Testis (tissue), 3 donors: ENCODE measurements around the gene PCDHA13. TPM values are rescaled to one million over a fixed set of nuclear protein-coding genes. Genes with fewer than 3 reads are reported as not detected.

Experiments used
- DNase-seq: peaks from one replicate; pipeline ENCODE4 v3.0.0-alpha.2; 2019
- H3K27ac ChIP-seq, 2 donors: fragments of 200-600 bp; sonication (generic); one replicate each; pipeline ENCODE4 v1.5.1; 2019
- H3K27me3 ChIP-seq: fragments of 200-600 bp; sonication (generic); one replicate; pipeline ENCODE4 v1.5.1; 2019
- H3K36me3 ChIP-seq: fragments of 200-600 bp; sonication (generic); one replicate; pipeline ENCODE4 v1.5.1; 2017; ENCODE audit warnings: low read depth; ENCODE audit errors: missing control alignments
- H3K4me1 ChIP-seq: fragments of 200-600 bp; sonication (generic); one replicate; pipeline ENCODE4 v1.5.1; 2019
- H3K4me3 ChIP-seq, 2 donors: fragments of 200-600 bp; sonication (generic); one replicate each; pipeline ENCODE4 v1.5.1; 2017 to 2019
- H3K9me3 ChIP-seq: fragments of 200-600 bp; sonication (generic); one replicate; pipeline ENCODE4 v1.5.1; 2017
- POLR2A ChIP-seq: fragments of 450-650 bp; IDR thresholded peaks from one replicate; pipeline ENCODE4 v1.6.1; 2017; ENCODE audit warnings: antibody characterized with exemption, mild to moderate bottlenecking, moderate library complexity
- WGBS, 2 donors: methylation state at CpG; one replicate each; pipeline ENCODE4 v1.1.5; 2018; 5-methylcytosine and 5-hydroxymethylcytosine counted together
- intact Hi-C: fragments of 100-400 bp; cut with DNase I; formaldehyde crosslinking; loops from one replicate; pipeline ENCODE4 v1.15.1; 2023; ENCODE audit warnings: low total_unique reads
- polyA plus RNA-seq: library from polyadenylated mRNA; stranded (reverse); fragments of 350-450 nt; fragmentation: Illumina TruSeq; extraction: RNeasy Lipid Tissue Mini Kit (QIAGEN cat#74804); gene quantifications from one replicate; pipeline ENCODE4 v1.2.3, GENCODE V29; 2014; ENCODE audit warnings: low read depth, low replicate concordance; ENCODE audit not compliant: insufficient read depth
- total RNA-seq, 2 donors: library from RNA; depleted of rRNA; stranded (reverse); fragments of >200 nt; gene quantifications; one replicate each; pipeline ENCODE4 v1.2.3, GENCODE V29; 2016
- TF ChIP-seq, protein P1 (sequence below), 3 experiments: fragments of 450-650 bp in 2 of 3; fragments of 200-600 bp in 1 of 3; sonication (generic) in 1 of 3; IDR thresholded peaks; one replicate each; pipeline ENCODE4 v1.5.1; 2016 to 2019; ENCODE audit warnings: antibody characterized with exemption in 3 of 3, mild to moderate bottlenecking in 2 of 3, moderate library complexity in 1 of 3

PCDHA13 gene
- total and polyA plus RNA-seq, 3 donors from 2014 or later: 1.8 to 4.7 (median 4.4) TPM

DNA sequence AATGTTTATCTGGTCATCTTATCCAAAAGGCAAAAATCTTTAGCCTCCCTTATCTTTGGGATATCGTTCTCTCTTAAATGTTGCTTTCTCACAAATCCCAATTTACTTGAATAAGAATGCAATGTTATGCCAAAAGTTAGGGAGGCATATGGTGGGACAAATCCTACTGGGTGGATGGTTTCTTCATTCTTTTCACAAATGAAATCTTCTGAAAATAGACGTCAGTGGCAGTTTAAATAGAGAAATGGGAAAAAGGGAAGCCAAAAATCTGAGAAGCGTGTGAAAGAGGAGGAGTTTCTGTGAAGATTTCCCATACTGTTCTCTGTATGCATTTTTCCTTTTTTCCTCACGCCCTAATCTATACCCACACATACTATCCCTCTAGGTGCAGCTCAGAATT is 41.7 kb downstream of the PCDHA13 start:
- intact Hi-C loops: no loop called here
- 66 to 70% methylated on average over 4 of the region's 4 CpGs for WGBS, 2 donors
- H3K9me3 ChIP-seq: no peaks in the 10 kb centered on the region
- no peak for DNase-seq
- H3K4me1 ChIP-seq: no peaks in the 10 kb centered on the region
- H3K4me3 ChIP-seq: no peak overlapping the region
- H3K36me3 ChIP-seq: no peaks in the 10 kb centered on the region
- TF ChIP-seq POLR2A: no peak
- TF ChIP-seq, protein P1, sequence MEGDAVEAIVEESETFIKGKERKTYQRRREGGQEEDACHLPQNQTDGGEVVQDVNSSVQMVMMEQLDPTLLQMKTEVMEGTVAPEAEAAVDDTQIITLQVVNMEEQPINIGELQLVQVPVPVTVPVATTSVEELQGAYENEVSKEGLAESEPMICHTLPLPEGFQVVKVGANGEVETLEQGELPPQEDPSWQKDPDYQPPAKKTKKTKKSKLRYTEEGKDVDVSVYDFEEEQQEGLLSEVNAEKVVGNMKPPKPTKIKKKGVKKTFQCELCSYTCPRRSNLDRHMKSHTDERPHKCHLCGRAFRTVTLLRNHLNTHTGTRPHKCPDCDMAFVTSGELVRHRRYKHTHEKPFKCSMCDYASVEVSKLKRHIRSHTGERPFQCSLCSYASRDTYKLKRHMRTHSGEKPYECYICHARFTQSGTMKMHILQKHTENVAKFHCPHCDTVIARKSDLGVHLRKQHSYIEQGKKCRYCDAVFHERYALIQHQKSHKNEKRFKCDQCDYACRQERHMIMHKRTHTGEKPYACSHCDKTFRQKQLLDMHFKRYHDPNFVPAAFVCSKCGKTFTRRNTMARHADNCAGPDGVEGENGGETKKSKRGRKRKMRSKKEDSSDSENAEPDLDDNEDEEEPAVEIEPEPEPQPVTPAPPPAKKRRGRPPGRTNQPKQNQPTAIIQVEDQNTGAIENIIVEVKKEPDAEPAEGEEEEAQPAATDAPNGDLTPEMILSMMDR (IDR thresholded peaks at IDR 0.05): no peak
- no peaks in the 10 kb centered on the region for H3K27me3 ChIP-seq
- H3K27ac ChIP-seq: no peak overlapping the region

DNA sequence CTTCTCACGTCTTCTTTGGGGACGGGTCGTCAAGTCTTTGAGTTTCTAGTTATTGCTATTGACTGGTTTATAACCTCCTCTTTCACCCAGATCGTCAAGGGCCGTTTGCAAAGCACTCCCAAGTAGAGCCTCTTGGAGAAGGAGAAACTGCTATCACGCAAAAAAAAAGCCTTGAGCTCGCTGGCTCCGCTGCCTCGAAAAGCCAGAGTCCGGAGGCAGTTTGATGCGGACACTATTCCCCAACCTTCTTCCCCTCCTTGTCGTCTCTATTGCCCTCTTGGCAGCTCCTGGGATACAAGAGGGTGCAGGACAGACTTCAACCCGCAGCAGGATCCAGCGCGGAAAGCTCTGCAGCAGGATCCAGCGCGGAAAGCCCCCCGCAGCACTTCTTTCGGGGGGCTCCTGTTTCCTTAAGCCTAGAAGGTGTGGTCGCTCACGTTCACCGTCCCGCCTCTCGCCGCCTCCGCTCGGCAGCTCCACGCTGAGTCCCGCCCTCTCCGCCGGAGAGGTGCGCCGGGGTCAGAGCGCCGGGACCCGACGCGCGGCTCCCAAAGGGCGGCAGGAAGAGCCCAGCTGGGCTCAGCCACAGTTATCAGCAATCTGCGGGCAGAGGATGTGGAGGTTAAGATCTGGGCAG is 44.0 kb downstream of the PCDHA13 start, which contains the start of gene PCDHAC1:
Gene PCDHAC1 (plus strand): TSS at position 494 of the 637 bp plus-strand sequence. CDS start 594 bp downstream, outside the sequence.
- Histone ChIP-seq H3K36me3 (no peaks in the 10 kb centered on the region), H3K27ac (peak within 1 kb of the TSS; percentile 12 to 46), H3K4me3 (peak within 1 kb of the TSS; percentile 48 to 68), H3K27me3 (no peaks in the 10 kb centered on the region), H3K9me3 (no peaks in the 10 kb centered on the region), H3K4me1 (no peaks in the 10 kb centered on the region)
- TF ChIP-seq, protein P1 (IDR thresholded peaks at IDR 0.05): no peak
- TF ChIP-seq POLR2A: no peak
- WGBS, 2 donors: 2 to 5% methylated on average over 12 to 40 of the region's 41 CpGs
- peak; percentile 39 for DNase-seq
- intact Hi-C loops: no loop called here

DNA sequence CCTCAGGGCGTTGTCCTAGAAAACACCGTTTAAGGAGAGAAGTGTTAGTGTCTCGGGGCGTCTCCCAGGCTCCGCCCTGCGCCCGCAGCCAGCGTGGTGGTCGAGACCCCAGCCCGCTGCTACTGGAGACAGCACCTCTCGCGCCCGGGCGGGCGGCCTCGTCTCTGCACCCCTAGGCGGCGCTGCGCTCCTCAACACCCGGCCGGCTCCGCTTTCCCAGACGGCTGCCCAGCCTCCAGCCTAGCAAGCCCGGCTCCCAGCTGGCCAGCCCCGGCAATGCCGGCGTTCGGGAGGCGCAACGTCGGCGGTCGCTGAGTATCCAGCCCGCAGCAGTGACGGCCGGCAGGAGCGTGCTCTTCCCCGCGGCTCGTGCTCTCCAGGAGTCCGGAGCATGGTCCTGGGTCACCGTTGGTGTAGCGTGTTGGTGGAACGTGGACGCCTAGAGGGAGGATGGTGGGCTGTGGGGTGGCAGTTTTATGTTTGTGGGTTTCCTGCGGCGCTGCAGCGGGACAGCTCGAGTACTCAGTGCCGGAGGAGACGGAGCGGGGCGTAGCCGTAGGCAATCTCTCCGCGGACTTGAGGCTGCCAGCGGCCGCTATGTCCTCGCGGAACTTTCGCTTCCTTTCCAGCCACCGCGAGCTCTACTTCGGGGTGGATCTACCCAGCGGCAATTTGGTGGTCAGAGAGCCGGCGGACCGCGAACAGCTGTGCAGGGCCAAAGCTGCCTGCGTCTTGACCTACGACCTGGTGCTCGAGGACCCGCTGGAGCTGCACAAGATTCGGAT is 44.7 kb downstream of the PCDHA13 start:
- Histone ChIP-seq H3K27ac (peak overlapping the region; percentile 12 to 46), H3K4me3 (peak overlapping the region; percentile 48 to 68), H3K4me1 (no peaks in the 10 kb centered on the region), H3K9me3 (no peaks in the 10 kb centered on the region), H3K27me3 (no peaks in the 10 kb centered on the region), H3K36me3 (no peaks in the 10 kb centered on the region)
- intact Hi-C loops: no loop called here
- 0 to 1% methylated on average over 3 to 63 of the region's 74 CpGs for WGBS, 2 donors
- TF ChIP-seq, protein P1 (IDR thresholded peaks at IDR 0.05): peak; percentile 67 to 82 (median 69)
- no peak for TF ChIP-seq POLR2A
- DNase-seq: peak; percentile 94

DNA sequence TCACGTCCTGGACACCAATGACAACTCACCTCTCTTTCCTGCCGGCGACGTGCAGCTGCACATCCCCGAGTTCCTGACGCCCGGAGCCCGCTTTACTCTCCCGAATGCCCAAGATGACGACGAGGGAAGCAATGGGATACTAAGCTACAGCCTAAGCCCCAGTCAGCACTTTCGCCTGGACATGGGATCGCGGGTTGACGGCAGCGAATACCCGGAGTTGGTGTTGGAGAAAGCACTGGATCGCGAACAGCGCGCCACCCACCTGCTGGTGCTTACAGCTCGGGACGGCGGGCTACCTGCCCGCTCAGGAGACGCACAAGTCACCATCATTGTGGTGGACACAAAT is 45.3 kb downstream of the PCDHA13 start:
- Histone ChIP-seq H3K27ac (peak overlapping the region; percentile 12 to 46), H3K36me3 (no peaks in the 10 kb centered on the region), H3K27me3 (no peaks in the 10 kb centered on the region), H3K9me3 (no peaks in the 10 kb centered on the region), H3K4me1 (no peaks in the 10 kb centered on the region), H3K4me3 (peak overlapping the region; percentile 48 to 68)
- WGBS, 2 donors: 6 to 7% methylated on average over 20 to 26 of the region's 26 CpGs
- peak; percentile 32 for DNase-seq
- TF ChIP-seq, protein P1 (IDR thresholded peaks at IDR 0.05): no peak
- no peak for TF ChIP-seq POLR2A
- intact Hi-C loops: no loop called here

Other genes starting within 250 kb of the PCDHA13 start
- 10 to 100 TPM; 23.7 to 41.1 TPM for gene CD14, start 248.9 kb upstream of the PCDHA13 start, total RNA-seq
- 40.5 TPM for gene CD14, start 248.9 kb upstream of the PCDHA13 start, polyA plus RNA-seq
- 100 to 1,000 TPM in 1 of 2 donors, 10 to 100 TPM in 1; 58.0 to 103 TPM for gene TMCO6, start 242.7 kb upstream of the PCDHA13 start, total RNA-seq
- 34.5 TPM for gene TMCO6, start 242.7 kb upstream of the PCDHA13 start, polyA plus RNA-seq
- gene NDUFA2, start 234.5 kb upstream of the PCDHA13 start, total RNA-seq: 100 to 1,000 TPM in 1 of 2 donors, 10 to 100 TPM in 1; 82.6 to 109 TPM
- gene NDUFA2, start 234.5 kb upstream of the PCDHA13 start, polyA plus RNA-seq: 116 TPM
- 100 to 1,000 TPM; 160 to 192 TPM for gene IK, start 234.3 kb upstream of the PCDHA13 start, total RNA-seq
- gene IK, start 234.3 kb upstream of the PCDHA13 start, polyA plus RNA-seq: 187 TPM
- gene WDR55, start 217.2 kb upstream of the PCDHA13 start, total RNA-seq: 10 to 100 TPM; 17.6 to 21.1 TPM
- 11.7 TPM for gene WDR55, start 217.2 kb upstream of the PCDHA13 start, polyA plus RNA-seq
- gene DND1, start 208.5 kb upstream of the PCDHA13 start, total RNA-seq: 10 to 100 TPM; 31.8 to 47.2 TPM
- gene DND1, start 208.5 kb upstream of the PCDHA13 start, polyA plus RNA-seq: 21.8 TPM
- gene HARS1, start 190.8 kb upstream of the PCDHA13 start, total RNA-seq: 10 to 100 TPM; 58.7 to 63.9 TPM
- 73.4 TPM for gene HARS1, start 190.8 kb upstream of the PCDHA13 start, polyA plus RNA-seq
- 10 to 100 TPM; 40.2 to 43.1 TPM for gene HARS2, start 190.7 kb upstream of the PCDHA13 start, total RNA-seq
- gene HARS2, start 190.7 kb upstream of the PCDHA13 start, polyA plus RNA-seq: 30.8 TPM
- gene ZMAT2, start 181.7 kb upstream of the PCDHA13 start, total RNA-seq: 10 to 100 TPM; 28.5 to 30.2 TPM
- gene ZMAT2, start 181.7 kb upstream of the PCDHA13 start, polyA plus RNA-seq: 50.5 TPM
- 1 to 10 TPM; 1.7 to 2.6 TPM for gene PCDHA1, start 96.0 kb upstream of the PCDHA13 start, total RNA-seq
- 1.8 TPM for gene PCDHA1, start 96.0 kb upstream of the PCDHA13 start, polyA plus RNA-seq
- 1 to 10 TPM; 1.0 to 1.3 TPM for gene PCDHA2, start 87.3 kb upstream of the PCDHA13 start, total RNA-seq
- gene PCDHA2, start 87.3 kb upstream of the PCDHA13 start, polyA plus RNA-seq: 0.57 TPM
- 1 to 10 TPM in 1 of 2 donors, under 1 TPM in 1; 0.79 to 2.0 TPM for gene PCDHA3, start 81.1 kb upstream of the PCDHA13 start, total RNA-seq
- gene PCDHA3, start 81.1 kb upstream of the PCDHA13 start, polyA plus RNA-seq: 0.74 TPM
- gene PCDHA4, start 75.1 kb upstream of the PCDHA13 start, total RNA-seq: 1 to 10 TPM; 3.4 to 4.5 TPM
- gene PCDHA4, start 75.1 kb upstream of the PCDHA13 start, polyA plus RNA-seq: 1.3 TPM
- 1 to 10 TPM; 1.0 to 1.7 TPM for gene PCDHA5, start 60.5 kb upstream of the PCDHA13 start, total RNA-seq
- gene PCDHA5, start 60.5 kb upstream of the PCDHA13 start, polyA plus RNA-seq: 0.21 TPM
- gene PCDHA6, start 54.2 kb upstream of the PCDHA13 start, total RNA-seq: 1 to 10 TPM; 2.3 to 4.6 TPM
- gene PCDHA6, start 54.2 kb upstream of the PCDHA13 start, polyA plus RNA-seq: 0.88 TPM
- 1 to 10 TPM; 2.7 to 3.8 TPM for gene PCDHA7, start 47.9 kb upstream of the PCDHA13 start, total RNA-seq
- 0.78 TPM for gene PCDHA7, start 47.9 kb upstream of the PCDHA13 start, polyA plus RNA-seq
- gene PCDHA8, start 40.9 kb upstream of the PCDHA13 start, total RNA-seq: 1 to 10 TPM; 1.2 to 1.9 TPM
- gene PCDHA8, start 40.9 kb upstream of the PCDHA13 start, polyA plus RNA-seq: 0.24 TPM
- gene PCDHA9, start 33.7 kb upstream of the PCDHA13 start, total RNA-seq: 1 to 10 TPM; 2.0 to 2.3 TPM
- 1.1 TPM for gene PCDHA9, start 33.7 kb upstream of the PCDHA13 start, polyA plus RNA-seq
- gene PCDHA10, start 26.2 kb upstream of the PCDHA13 start, total RNA-seq: 1 to 10 TPM; 3.3 to 4.4 TPM
- 0.95 TPM for gene PCDHA10, start 26.2 kb upstream of the PCDHA13 start, polyA plus RNA-seq
- gene PCDHA11, start 13.2 kb upstream of the PCDHA13 start, total RNA-seq: 1 to 10 TPM; 2.9 to 4.6 TPM
- 2.7 TPM for gene PCDHA11, start 13.2 kb upstream of the PCDHA13 start, polyA plus RNA-seq
- 1 to 10 TPM; 4.0 to 4.3 TPM for gene PCDHA12, start 6.8 kb upstream of the PCDHA13 start, total RNA-seq
- 1.9 TPM for gene PCDHA12, start 6.8 kb upstream of the PCDHA13 start, polyA plus RNA-seq
- 1 to 10 TPM; 5.5 to 7.5 TPM for gene PCDHAC1, start 44.2 kb downstream of the PCDHA13 start, total RNA-seq
- 1.8 TPM for gene PCDHAC1, start 44.2 kb downstream of the PCDHA13 start, polyA plus RNA-seq
- 10 to 100 TPM; 15.5 to 19.6 TPM for gene PCDHAC2, start 84.4 kb downstream of the PCDHA13 start, total RNA-seq
- gene PCDHAC2, start 84.4 kb downstream of the PCDHA13 start, polyA plus RNA-seq: 9.4 TPM
- gene PCDHB1, start 169.2 kb downstream of the PCDHA13 start, total RNA-seq: under 1 TPM; 0.12 to 0.16 TPM
- 0.07 TPM for gene PCDHB1, start 169.2 kb downstream of the PCDHA13 start, polyA plus RNA-seq
- gene PCDHB2, start 212.5 kb downstream of the PCDHA13 start, total RNA-seq: 10 to 100 TPM; 10.2 to 12.1 TPM
- 6.6 TPM for gene PCDHB2, start 212.5 kb downstream of the PCDHA13 start, polyA plus RNA-seq
- gene PCDHB3, start 218.3 kb downstream of the PCDHA13 start, total RNA-seq: 1 to 10 TPM; 3.1 to 6.5 TPM
- gene PCDHB3, start 218.3 kb downstream of the PCDHA13 start, polyA plus RNA-seq: 1.6 TPM
- gene PCDHB4, start 239.7 kb downstream of the PCDHA13 start, total RNA-seq: 1 to 10 TPM; 2.4 to 4.0 TPM
- 1.2 TPM for gene PCDHB4, start 239.7 kb downstream of the PCDHA13 start, polyA plus RNA-seq